ENCODE results near the gene IL36B.

IL36B gene

GRCh38 chr2:113075030-113075429 is 22.4 kb upstream of the IL36B start:
- no peak for FAIRE-seq

- FAIRE-seq = no peak
Measured at GRCh38 chr2:113073325-113073834, 20.7 kb upstream of the IL36B start.

- FAIRE-seq = no peak
Measured at GRCh38 chr2:113072584-113072983, 19.9 kb upstream of the IL36B start.

- no peak for FAIRE-seq
Measured at GRCh38 chr2:113070606-113070975, 17.9 kb upstream of the IL36B start.

- no peak for FAIRE-seq
Measured at GRCh38 chr2:113069676-113070605, 17.3 kb upstream of the IL36B start.

GRCh38 chr2:113068706-113069485 is 16.2 kb upstream of the IL36B start:
- no peak for FAIRE-seq

- FAIRE-seq = no peak
Measured at GRCh38 chr2:113068249-113068648, 15.6 kb upstream of the IL36B start.

GRCh38 chr2:113067681-113068080 is 15.0 kb upstream of the IL36B start, which contains the start of gene IL1F10:
IL1F10 (plus strand) TSS chr2:113067970; CDS start chr2:113072739, 4,769 bp downstream.
- FAIRE-seq = no peak

GRCh38 chr2:113064898-113065297 is 12.2 kb upstream of the IL36B start:
- no peak for FAIRE-seq

GRCh38 chr2:113064281-113064680 is 11.6 kb upstream of the IL36B start:
- FAIRE-seq = no peak

- no peak for FAIRE-seq
Measured at GRCh38 chr2:113061896-113062770, 9.5 kb upstream of the IL36B start.

- no peak for FAIRE-seq
Measured at GRCh38 chr2:113061241-113061640, 8.6 kb upstream of the IL36B start.

GRCh38 chr2:113060796-113061195 is 8.1 kb upstream of the IL36B start:
- FAIRE-seq = no peak

- no peak for FAIRE-seq
Measured at GRCh38 chr2:113060396-113060795, 7.7 kb upstream of the IL36B start.

GRCh38 chr2:113058998-113059960 is 6.6 kb upstream of the IL36B start, which contains the start of gene IL36RN:
IL36RN (plus strand) TSS chr2:113059198; CDS start chr2:113059439, 241 bp downstream.
- FAIRE-seq = no peak

GRCh38 chr2:113058411-113058994 is 5.8 kb upstream of the IL36B start:
- FAIRE-seq = no peak

GRCh38 chr2:113057117-113057516 is 4.5 kb upstream of the IL36B start:
- FAIRE-seq = no peak

GRCh38 chr2:113056521-113056920 is 3.9 kb upstream of the IL36B start:
- FAIRE-seq = no peak

- no peak for FAIRE-seq
Measured at GRCh38 chr2:113054066-113054465, 1.4 kb upstream of the IL36B start.

GRCh38 chr2:113053666-113054065 is 999 bp upstream of the IL36B start:
- FAIRE-seq = no peak
